Pulmonary artery endothelial cell (primary cell): Measurements from ENCODE around the gene EIF2S2. TPM values are rescaled to one million over a fixed set of nuclear protein-coding genes. Genes with fewer than 3 reads are reported as not detected.
A peak's percentile ranks its signal among the peaks of the same experiment; 100 is the strongest.
"Not testable (repeated sequence)": the region's sequence is repeated elsewhere in the genome, so short reads cannot be mapped to it uniquely, and the experiment has no call there.

ENCODE experiments used
- DNase-seq: peaks from one replicate; pipeline ENCODE4 v3.0.0-alpha.2; 2011; ENCODE audit warnings: low read depth, low spot score
- total RNA-seq: library from RNA; depleted of rRNA; stranded (reverse); fragments of >200 nt; gene quantifications from 2 replicates; pipeline ENCODE4 v1.2.3, GENCODE V29; 2014

Gene EIF2S2
- 133 and 138 TPM in 2 replicates for total RNA-seq

GRCh38 chr20:34111702-34112599, at the start of gene EIF2S2:
EIF2S2 (minus strand) TSS chr20:34112243; CDS start chr20:34112110, 133 bp downstream.
- peak; percentile 95 for DNase-seq

- not testable (repeated sequence) for DNase-seq
Measured at GRCh38 chr20:34157697-34158096, 45.7 kb upstream of the EIF2S2 start.

- no peak for DNase-seq
Measured at GRCh38 chr20:34155836-34156235, 43.8 kb upstream of the EIF2S2 start.

GRCh38 chr20:34153169-34153568, 41.1 kb upstream of the EIF2S2 start:
- DNase-seq = not testable (repeated sequence)

- not testable (repeated sequence) for DNase-seq
Measured at GRCh38 chr20:34152073-34152472, 40.0 kb upstream of the EIF2S2 start.

GRCh38 chr20:34150306-34151000, 38.4 kb upstream of the EIF2S2 start:
- DNase-seq = no peak

GRCh38 chr20:34145280-34145819, 33.3 kb upstream of the EIF2S2 start:
- DNase-seq = no peak

- no peak for DNase-seq
Measured at GRCh38 chr20:34143951-34144350, 31.9 kb upstream of the EIF2S2 start.

- DNase-seq = no peak
Measured at GRCh38 chr20:34142121-34142520, 30.1 kb upstream of the EIF2S2 start.

- DNase-seq = no peak
Measured at GRCh38 chr20:34141293-34141692, 29.2 kb upstream of the EIF2S2 start.

- DNase-seq = not testable (repeated sequence)
Measured at GRCh38 chr20:34135525-34136275, 23.7 kb upstream of the EIF2S2 start.

- DNase-seq = not testable (repeated sequence)
Measured at GRCh38 chr20:34133365-34133860, 21.4 kb upstream of the EIF2S2 start.

- not testable (repeated sequence) for DNase-seq
Measured at GRCh38 chr20:34132943-34133342, 20.9 kb upstream of the EIF2S2 start.

- not testable (repeated sequence) for DNase-seq
Measured at GRCh38 chr20:34132491-34132890, 20.4 kb upstream of the EIF2S2 start.

- no peak for DNase-seq
Measured at GRCh38 chr20:34131491-34131890, 19.4 kb upstream of the EIF2S2 start.

GRCh38 chr20:34129518-34130162, 17.6 kb upstream of the EIF2S2 start:
- DNase-seq = peak; percentile 44

- no peak for DNase-seq
Measured at GRCh38 chr20:34127792-34128191, 15.7 kb upstream of the EIF2S2 start.

GRCh38 chr20:34124469-34125249, 12.6 kb upstream of the EIF2S2 start:
- DNase-seq = no peak

GRCh38 chr20:34123309-34123708, 11.3 kb upstream of the EIF2S2 start:
- no peak for DNase-seq
